IPS DF 4.7 (cell line): ENCODE results near the gene CTAG1B.
"Not testable (repeated sequence)": the region's sequence is repeated elsewhere in the genome, so short reads cannot be mapped to it uniquely, and the experiment has no call there.

Experiments used
- DNase-seq: peaks from one replicate; pipeline ENCODE4 v3.0.0-alpha.2; 2013; ENCODE audit warnings: low spot score; ENCODE audit errors: extremely low read depth

The CTAG1B gene

GRCh38 chrX:154584585-154585183 lies 34.4 kb downstream of the CTAG1B start, which contains the start of gene CTAG1A:
Gene CTAG1A (plus strand): TSS chrX:154585133. CDS start chrX:154585207, 74 bp downstream.
- DNase-seq, result not testable (repeated sequence)

GRCh38 chrX:154582994-154583393 lies 36.1 kb downstream of the CTAG1B start:
- not testable (repeated sequence) for DNase-seq

- not testable (repeated sequence) for DNase-seq
Observed at GRCh38 chrX:154575076-154575475, 44.0 kb downstream of the CTAG1B start.

- not testable (repeated sequence) for DNase-seq
Observed at GRCh38 chrX:154573061-154573460, 46.0 kb downstream of the CTAG1B start.

- DNase-seq, result not testable (repeated sequence)
Observed at GRCh38 chrX:154570361-154570760, 48.7 kb downstream of the CTAG1B start.
